DMS79 treated with DMSO at 0.1 percent for 48 hours (cell line): ENCODE data around the gene MAN2A2.
"Not testable (repeated sequence)": the region's sequence is repeated elsewhere in the genome, so short reads cannot be mapped to it uniquely, and the experiment has no call there.

Source experiments
- DNase-seq: peaks from one replicate; lab custom pipeline; 2025; lab: John Stamatoyannopoulos, UW

Gene MAN2A2

GRCh38 chr15:90884719-90885431, 18.2 kb upstream of the MAN2A2 start:
- DNase-seq: no peak

DNA sequence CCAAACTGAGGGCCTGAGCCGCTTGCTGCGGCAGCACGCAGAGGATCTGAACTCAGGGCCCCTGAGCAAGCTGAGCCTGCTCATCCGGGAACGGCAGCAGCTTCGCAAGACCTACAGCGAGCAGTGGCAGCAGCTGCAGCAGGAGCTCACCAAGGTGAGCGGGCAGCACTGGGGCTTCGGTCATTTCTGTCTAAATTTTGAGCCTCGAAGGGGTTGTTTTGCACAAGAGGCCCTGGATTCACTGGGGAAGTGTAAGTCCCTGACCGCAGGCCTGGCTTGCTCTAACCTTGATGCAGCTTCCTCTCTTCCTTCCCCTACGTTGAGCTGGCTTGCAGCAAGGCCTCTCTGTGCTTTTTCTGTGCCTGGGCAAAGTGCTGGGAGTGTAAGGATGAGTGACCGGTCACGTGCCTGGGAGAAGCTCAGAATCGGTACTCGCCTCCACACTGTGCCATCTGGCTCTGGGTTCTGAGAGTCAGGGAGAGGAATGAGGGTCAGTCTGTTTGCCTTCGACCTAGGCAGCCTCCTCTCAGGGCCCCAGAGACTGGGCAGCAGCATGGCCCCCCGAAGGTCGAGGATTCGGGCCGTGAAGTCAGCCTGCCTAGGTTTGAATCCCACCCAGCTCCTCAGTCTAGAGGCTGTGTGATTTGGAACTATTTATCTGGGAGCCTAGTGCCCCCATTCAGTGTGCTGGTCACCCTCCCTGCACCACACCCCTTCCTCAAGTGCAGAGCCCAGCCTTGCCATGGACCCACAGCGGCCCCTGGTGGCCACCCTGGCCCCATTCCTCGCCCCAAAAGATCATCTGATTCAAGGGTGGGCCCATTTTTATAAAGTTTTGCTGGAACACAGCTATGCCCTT, 17.4 kb upstream of the MAN2A2 start:
- no peak for DNase-seq

DNA sequence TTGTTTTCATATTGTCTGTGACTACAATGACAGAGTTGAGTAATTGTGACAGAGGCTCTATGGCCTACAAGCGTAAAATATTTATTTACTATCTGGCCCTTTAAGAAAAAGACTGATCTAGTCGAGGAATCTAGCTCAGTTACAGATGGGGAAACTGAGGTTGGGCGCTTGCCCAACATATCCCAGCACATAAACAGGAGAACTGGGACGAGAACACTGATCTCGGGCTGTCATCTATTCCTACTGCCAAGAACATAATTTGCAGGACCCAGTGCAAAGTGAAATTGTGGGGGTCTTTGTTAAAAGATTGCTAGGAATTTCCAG, 16.8 kb upstream of the MAN2A2 start:
- no peak for DNase-seq

DNA sequence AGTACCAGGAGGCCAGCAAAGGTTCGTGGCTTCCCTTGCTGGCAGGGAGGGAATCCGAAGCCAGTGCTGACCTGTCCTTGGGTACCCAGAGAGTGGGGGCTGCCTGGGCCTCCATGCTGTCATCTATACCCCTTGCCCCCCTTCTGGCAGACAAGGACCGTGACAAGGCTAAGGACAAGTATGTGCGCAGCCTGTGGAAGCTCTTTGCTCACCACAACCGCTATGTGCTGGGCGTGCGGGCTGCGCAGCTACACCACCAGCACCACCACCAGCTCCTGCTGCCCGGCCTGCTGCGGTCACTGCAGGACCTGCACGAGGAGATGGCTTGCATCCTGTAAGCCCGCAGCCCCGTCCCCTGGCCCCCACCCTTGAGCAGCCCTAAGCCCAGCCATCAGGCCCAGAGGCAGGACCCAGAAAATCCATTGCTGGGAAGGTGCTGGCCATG, 16.0 kb upstream of the MAN2A2 start:
- no peak for DNase-seq

DNA sequence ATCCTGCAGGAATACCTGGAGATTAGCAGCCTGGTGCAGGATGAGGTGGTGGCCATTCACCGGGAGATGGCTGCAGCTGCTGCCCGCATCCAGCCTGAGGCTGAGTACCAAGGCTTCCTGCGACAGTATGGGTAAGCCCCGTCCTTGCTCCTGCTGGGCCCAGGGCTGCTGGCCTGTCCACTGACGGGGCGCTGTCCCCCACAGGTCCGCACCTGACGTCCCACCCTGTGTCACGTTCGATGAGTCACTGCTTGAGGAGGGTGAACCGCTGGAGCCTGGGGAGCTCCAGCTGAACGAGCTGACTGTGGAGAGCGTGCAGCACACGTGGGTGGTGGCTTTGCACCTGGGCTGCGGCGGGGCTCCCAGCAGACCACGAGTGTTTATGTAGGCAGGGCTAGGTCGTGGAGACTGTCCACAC, 13.8 kb upstream of the MAN2A2 start:
- DNase-seq: no peak

- no peak for DNase-seq
These were observed 13.2 kb upstream of the MAN2A2 start for GRCh38 chr15:90889736-90890456.

DNA sequence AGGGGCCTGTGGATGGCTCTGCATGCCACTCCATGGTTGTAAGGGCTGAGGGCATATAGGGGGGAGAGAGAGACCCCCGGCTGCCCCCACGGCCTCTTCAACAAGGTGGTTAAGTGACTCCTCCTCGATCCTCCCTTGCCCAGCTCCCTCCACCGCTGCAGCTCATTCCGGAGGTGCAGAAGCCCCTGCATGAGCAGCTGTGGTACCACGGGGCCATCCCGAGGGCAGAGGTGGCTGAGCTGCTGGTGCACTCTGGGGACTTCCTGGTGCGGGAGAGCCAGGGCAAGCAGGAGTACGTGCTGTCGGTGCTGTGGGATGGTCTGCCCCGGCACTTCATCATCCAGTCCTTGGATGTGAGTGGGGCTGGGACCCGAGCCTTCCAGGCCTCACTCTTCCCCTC, 12.3 kb upstream of the MAN2A2 start:
- DNase-seq: no peak

- DNase-seq: no peak
These were observed 11.7 kb upstream of the MAN2A2 start for GRCh38 chr15:90891346-90891949.

GRCh38 chr15:90892023-90892422, 11.1 kb upstream of the MAN2A2 start:
- no peak for DNase-seq

GRCh38 chr15:90892498-90893174, 10.5 kb upstream of the MAN2A2 start:
- no peak for DNase-seq

- DNase-seq: no peak
These were observed 9.7 kb upstream of the MAN2A2 start for GRCh38 chr15:90893175-90894090.

DNA sequence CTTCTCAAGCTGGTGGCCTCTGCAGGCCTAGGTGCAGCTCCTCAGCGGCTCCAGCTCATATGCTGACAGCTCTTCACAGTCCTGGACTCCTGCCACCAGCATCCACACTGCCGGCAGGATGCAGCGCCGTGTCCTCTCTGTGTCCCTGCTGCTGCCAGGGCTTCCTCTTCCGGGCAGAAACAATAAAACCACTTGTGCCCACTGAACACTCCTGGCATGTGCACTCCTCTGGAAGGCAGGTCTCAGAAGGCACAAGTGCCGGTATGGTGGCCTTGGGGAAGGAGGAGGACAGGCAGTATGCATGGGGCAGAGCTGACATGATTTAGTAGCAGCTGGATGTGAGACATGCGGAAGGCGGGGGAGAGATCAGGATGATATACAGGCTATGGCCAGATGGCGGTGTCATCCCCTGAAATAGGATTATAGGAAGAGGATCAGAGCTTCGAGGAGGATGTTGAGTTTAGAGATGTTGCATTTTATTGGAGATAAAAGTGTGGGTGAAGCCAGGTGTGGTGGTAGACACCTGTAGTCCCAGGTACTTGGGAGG, 7.5 kb upstream of the MAN2A2 start:
- peak; percentile 2 for DNase-seq

DNA sequence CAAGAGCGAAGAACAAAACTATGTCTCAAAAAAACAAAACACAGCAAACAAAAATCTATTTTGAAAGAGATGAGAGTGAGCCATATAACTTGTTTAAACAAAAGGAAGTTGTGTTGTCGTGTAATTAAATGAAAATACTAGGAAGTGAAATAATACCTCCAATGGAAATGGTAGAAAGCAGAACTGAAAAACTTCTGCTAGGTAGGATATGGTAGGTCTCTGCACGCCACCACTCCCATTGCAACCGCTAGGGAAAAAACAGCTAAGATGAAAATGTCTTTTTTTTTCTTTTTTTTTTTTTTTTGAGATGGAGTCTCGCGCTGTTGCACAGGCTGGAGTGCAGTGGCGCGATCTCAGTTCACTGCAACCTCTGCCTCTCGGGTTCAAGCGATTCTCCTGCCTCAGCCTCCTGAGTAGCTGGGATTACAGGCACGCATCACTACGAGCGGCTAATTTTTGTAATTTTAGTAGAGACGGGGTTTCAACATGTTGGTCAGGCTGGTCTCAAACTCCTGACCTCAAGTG, 5.9 kb upstream of the MAN2A2 start:
- DNase-seq: not testable (repeated sequence)

GRCh38 chr15:90901175-90902039, 1.7 kb upstream of the MAN2A2 start:
- no peak for DNase-seq

GRCh38 chr15:90902040-90902839, 862 bp upstream of the MAN2A2 start:
- peak; percentile 56 for DNase-seq

- peak; percentile 1 for DNase-seq
These were observed 833 bp downstream of the MAN2A2 start for GRCh38 chr15:90903733-90904536.

DNA sequence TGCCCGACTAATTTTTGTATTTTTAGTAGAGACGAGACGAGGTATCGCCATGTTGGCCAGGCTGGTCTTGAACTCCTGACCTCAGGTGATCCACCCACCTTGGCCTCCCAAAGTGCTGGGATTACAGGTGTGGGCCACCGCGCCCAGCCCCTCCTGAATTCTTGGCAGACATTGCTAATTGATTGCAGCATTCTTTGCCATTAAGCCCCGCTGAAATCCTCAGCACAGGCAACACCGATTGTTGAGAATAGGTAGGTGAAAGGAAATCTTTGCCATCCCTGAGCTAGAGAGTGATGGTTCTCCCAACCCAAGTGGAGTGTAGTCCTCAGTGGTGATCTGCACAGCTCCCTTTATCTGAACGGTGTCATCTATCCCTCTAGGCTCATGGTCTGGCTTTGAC, 1.6 kb downstream of the MAN2A2 start:
- no peak for DNase-seq
